ENCODE data around the gene NHEJ1. TPM values are rescaled to one million over a fixed set of nuclear protein-coding genes. Genes with fewer than 3 reads are reported as not detected.
A peak's percentile ranks its signal among the peaks of the same experiment; 100 is the strongest.

Gene NHEJ1
- total and polyA plus RNA-seq, 2 of the 13 experiments (the other 11 are each of a cell fraction or from before 2014, with no cell fraction given), result 30.0 to 30.7 TPM

DNA sequence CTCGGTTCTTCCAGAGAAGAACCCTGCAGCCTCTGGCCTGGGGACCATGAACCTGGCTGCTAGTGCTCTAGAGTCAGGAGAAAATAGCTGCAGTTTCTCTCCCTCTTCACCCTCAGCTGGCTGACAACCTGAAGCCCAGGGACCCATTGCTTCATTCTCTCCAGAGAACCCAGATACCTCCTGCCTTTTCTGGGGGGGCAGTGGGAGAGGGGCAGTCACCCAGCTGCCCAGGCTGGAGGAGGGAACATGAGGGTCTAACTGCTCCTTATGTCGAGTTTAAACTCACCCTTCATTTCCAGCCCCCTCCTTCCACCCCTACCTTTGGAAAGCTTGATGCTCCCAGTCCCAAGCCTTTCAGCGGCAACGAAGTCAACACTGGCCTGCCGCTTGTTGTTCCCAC, 38.4 kb upstream of the NHEJ1 start:
- intact Hi-C loops (cut with micrococcal nuclease; ENCODE audit: unreplicated experiment), result no loop called here
- 57% methylated on average over 5 of the region's 5 CpGs for WGBS (ENCODE audit: low lambda C conversion rate)
- no peak overlapping the region for H3K4me3 ChIP-seq (replicated peaks in 1 of 3; ENCODE audit: insufficient read depth in 1 of 3, low read depth in 2 of 3, low read length in 3 of 3)
- no peaks in the 10 kb centered on the region for H4K20me1 ChIP-seq (ENCODE audit: insufficient read depth, low read length)
- ATAC-seq (peak; percentile 21; the same call in 2 of the 3 replicates), DNase-seq (ENCODE audit: low spot score) (no peak), FAIRE-seq (no peak)
- H3K9ac ChIP-seq (ENCODE audit: insufficient read depth, low read depth, low read length), result no peak overlapping the region
- no peaks in the 10 kb centered on the region for H3K27me3 ChIP-seq (ENCODE audit: control insufficient read depth in 1 of 2, insufficient read depth in 2 of 2, low read length in 2 of 2)
- POLR2A ChIA-PET, result interaction anchor here (0.7 to 10.9 kb wide), 6 partner anchors 9 to 46 kb away, joined by 3 to 102 read pairs (median 4); partner anchors contain the start of genes GLB1L, STK16 and ZFAND2B
- CTCF ChIA-PET (ENCODE audit: low intra/inter-chr PET ratio, low total read pairs), result no interaction called here
- no peaks in the 10 kb centered on the region for H3K79me2 ChIP-seq (ENCODE audit: insufficient read depth, low read length)
- peak overlapping the region; percentile 4 for H3K27ac ChIP-seq (ENCODE audit: extremely low read length, insufficient read depth, low read length)
- TF ChIP-seq ZSCAN29 (CRISPR knock-in tag; conservative IDR thresholded peaks at IDR 0.05), result no peak
- TF ChIP-seq POLR2A (IDR thresholded peaks at IDR 0.05; ENCODE audit: insufficient read depth in 1 of 2, low read depth in 2 of 2, low read length in 2 of 2), result peak in 1 of 2 experiments; percentile 17; a peak in 1 of 4 replicates
- peak overlapping the region; percentile 37; the same call in 1 of the 2 replicates for H3K4me2 ChIP-seq (ENCODE audit: low read depth, low read length)
- no peaks in the 10 kb centered on the region for H3K36me3 ChIP-seq (replicated peaks in 1 of 2; ENCODE audit: control insufficient read depth in 1 of 2, insufficient read depth in 2 of 2, low read length in 2 of 2)
- in situ Hi-C loops (cut with HindIII; ENCODE audit: extremely low pct_ligation_motif_present, low pct_unique_long_range_greater_than_20kb), result no loop called here
- H3K9me3 ChIP-seq (ENCODE audit: low read length), result no peaks in the 10 kb centered on the region
- H3K4me1 ChIP-seq (ENCODE audit: insufficient read depth, low read length), result peaks cover 33% of the 10 kb centered on the region
- BruUV-seq (replicated peaks), result no TSS peak
- no peak overlapping the region for H2AFZ ChIP-seq (ENCODE audit: low read length)

DNA sequence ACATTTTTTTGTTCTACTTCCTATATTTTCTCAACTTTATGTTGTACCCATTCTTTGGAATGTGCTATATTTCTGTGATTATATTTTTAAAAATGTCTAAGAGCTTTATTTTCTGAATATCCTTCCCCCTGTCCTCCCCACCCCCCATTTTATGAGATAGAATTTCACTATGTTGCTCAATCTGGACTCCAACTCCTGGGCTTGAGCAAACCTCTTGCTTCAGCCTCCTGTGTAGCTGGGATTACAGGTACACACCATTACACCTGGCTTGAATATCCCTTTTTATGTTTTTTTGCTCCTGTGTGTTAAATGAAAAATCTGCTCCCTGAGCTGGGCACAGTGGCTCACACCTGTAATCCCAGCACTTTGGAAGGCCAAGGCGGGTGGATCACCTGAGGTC, 36.8 kb upstream of the NHEJ1 start:
- Histone ChIP-seq H4K20me1 (ENCODE audit: insufficient read depth, low read length) (no peaks in the 10 kb centered on the region), H3K4me1 (ENCODE audit: insufficient read depth, low read length) (peaks cover 46% of the 10 kb centered on the region), H3K4me3 (replicated peaks in 1 of 3; ENCODE audit: insufficient read depth in 1 of 3, low read depth in 2 of 3, low read length in 3 of 3) (no peak overlapping the region), H3K4me2 (ENCODE audit: low read depth, low read length) (no peak overlapping the region), H3K36me3 (replicated peaks in 1 of 2; ENCODE audit: control insufficient read depth in 1 of 2, insufficient read depth in 2 of 2, low read length in 2 of 2) (no peaks in the 10 kb centered on the region), H3K27ac (ENCODE audit: extremely low read length, insufficient read depth, low read length) (no peak overlapping the region), H2AFZ (ENCODE audit: low read length) (no peak overlapping the region), H3K9ac (ENCODE audit: insufficient read depth, low read depth, low read length) (no peak overlapping the region), H3K79me2 (ENCODE audit: insufficient read depth, low read length) (no peaks in the 10 kb centered on the region), H3K9me3 (ENCODE audit: low read length) (no peaks in the 10 kb centered on the region), H3K27me3 (ENCODE audit: control insufficient read depth in 1 of 2, insufficient read depth in 2 of 2, low read length in 2 of 2) (no peaks in the 10 kb centered on the region)
- ATAC-seq (no peak), DNase-seq (ENCODE audit: low spot score) (no peak), FAIRE-seq (no peak)
- in situ Hi-C loops (cut with HindIII; ENCODE audit: extremely low pct_ligation_motif_present, low pct_unique_long_range_greater_than_20kb) (no loop called here), intact Hi-C loops (cut with micrococcal nuclease; ENCODE audit: unreplicated experiment) (no loop called here)
- ChIA-PET CTCF (ENCODE audit: low intra/inter-chr PET ratio, low total read pairs) (no interaction called here), POLR2A (interaction anchor here (2.4 to 10.9 kb wide), 2 partner anchors 10 to 21 kb away, joined by 13 to 102 read pairs; partner anchors contain the start of genes CNPPD1 and ZFAND2B)
- BruUV-seq (replicated peaks), result no TSS peak
- 90% methylated on average over 1 of the region's 1 CpG for WGBS (ENCODE audit: low lambda C conversion rate)
- no peak for TF ChIP-seq ZNF570 (CRISPR knock-in tag; IDR thresholded peaks at IDR 0.05; ENCODE audit: borderline replicate concordance)
- peak in 1 of 2 experiments; percentile 14; a peak in 1 of 4 replicates for TF ChIP-seq EP300 (IDR thresholded peaks at IDR 0.05; ENCODE audit: low read depth in 2 of 2, low read length in 2 of 2)
- TF ChIP-seq EP300 (CRISPR knock-in tag; IDR thresholded peaks at IDR 0.05; ENCODE audit: borderline replicate concordance), result no peak
- no peak for TF ChIP-seq KLF12 (CRISPR knock-in tag; IDR thresholded peaks at IDR 0.05; ENCODE audit: borderline replicate concordance)
- TF ChIP-seq RORA (CRISPR knock-in tag; IDR thresholded peaks at IDR 0.05), result no peak
- TF ChIP-seq ZMYM3 (CRISPR knock-in tag; IDR thresholded peaks at IDR 0.05), result 0 out of 2 replicates have a peak, but pooled peaks have one; percentile 15
- TF ChIP-seq, protein P1, sequence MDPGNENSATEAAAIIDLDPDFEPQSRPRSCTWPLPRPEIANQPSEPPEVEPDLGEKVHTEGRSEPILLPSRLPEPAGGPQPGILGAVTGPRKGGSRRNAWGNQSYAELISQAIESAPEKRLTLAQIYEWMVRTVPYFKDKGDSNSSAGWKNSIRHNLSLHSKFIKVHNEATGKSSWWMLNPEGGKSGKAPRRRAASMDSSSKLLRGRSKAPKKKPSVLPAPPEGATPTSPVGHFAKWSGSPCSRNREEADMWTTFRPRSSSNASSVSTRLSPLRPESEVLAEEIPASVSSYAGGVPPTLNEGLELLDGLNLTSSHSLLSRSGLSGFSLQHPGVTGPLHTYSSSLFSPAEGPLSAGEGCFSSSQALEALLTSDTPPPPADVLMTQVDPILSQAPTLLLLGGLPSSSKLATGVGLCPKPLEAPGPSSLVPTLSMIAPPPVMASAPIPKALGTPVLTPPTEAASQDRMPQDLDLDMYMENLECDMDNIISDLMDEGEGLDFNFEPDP (CRISPR knock-in tag; conservative IDR thresholded peaks at IDR 0.05), result no peak
- TF ChIP-seq, protein P2, sequence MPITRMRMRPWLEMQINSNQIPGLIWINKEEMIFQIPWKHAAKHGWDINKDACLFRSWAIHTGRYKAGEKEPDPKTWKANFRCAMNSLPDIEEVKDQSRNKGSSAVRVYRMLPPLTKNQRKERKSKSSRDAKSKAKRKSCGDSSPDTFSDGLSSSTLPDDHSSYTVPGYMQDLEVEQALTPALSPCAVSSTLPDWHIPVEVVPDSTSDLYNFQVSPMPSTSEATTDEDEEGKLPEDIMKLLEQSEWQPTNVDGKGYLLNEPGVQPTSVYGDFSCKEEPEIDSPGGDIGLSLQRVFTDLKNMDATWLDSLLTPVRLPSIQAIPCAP (CRISPR knock-in tag; IDR thresholded peaks at IDR 0.05; ENCODE audit: low read depth), result no peak
- TF ChIP-seq ZNF337 (CRISPR knock-in tag; IDR thresholded peaks at IDR 0.05; ENCODE audit: borderline replicate concordance, low read depth), result no peak
- TF ChIP-seq ESRRA (CRISPR knock-in tag; IDR thresholded peaks at IDR 0.05; ENCODE audit: low read depth), result no peak
- TF ChIP-seq, protein P3, sequence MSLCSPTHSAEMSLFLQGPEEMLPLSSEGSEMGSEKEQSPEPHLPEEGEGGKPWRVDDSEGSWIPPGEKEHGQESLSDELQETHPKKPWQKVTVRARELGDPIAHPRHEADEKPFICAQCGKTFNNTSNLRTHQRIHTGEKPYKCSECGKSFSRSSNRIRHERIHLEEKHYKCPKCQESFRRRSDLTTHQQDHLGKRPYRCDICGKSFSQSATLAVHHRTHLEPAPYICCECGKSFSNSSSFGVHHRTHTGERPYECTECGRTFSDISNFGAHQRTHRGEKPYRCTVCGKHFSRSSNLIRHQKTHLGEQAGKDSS (CRISPR knock-in tag; IDR thresholded peaks at IDR 0.05; ENCODE audit: borderline replicate concordance, low read depth), result no peak
- TF ChIP-seq ZSCAN12 (CRISPR knock-in tag; IDR thresholded peaks at IDR 0.05), result no peak

All from HepG2 (cell line).